Smooth muscle cell (in vitro differentiated cells): ENCODE results near the gene C22orf23. TPM values are rescaled to one million over a fixed set of nuclear protein-coding genes. Genes with fewer than 3 reads are reported as not detected.

Source experiments
- DNase-seq: peaks from one replicate; lab custom pipeline; 2025; ENCODE audit not compliant: unreplicated experiment; lab: John Stamatoyannopoulos, UW
- H2AFZ ChIP-seq: fragments of 200-600 bp; sonication (generic); 2 replicates; pipeline ENCODE4 v1.6.0; 2016; ENCODE audit warnings: antibody characterized with exemption, low read depth, mild to moderate bottlenecking
- H3F3A ChIP-seq: fragments of 200-600 bp; sonication (generic); 2 replicates; pipeline ENCODE4 v1.6.0; 2017; ENCODE audit warnings: antibody characterized with exemption, low read depth
- H3K27ac ChIP-seq: fragments of 200-600 bp; sonication (generic); 2 replicates; pipeline ENCODE4 v1.5.1; 2016; ENCODE audit warnings: low read depth, mild to moderate bottlenecking
- H3K27me3 ChIP-seq: fragments of 200-600 bp; sonication (generic); 2 replicates; pipeline ENCODE4 v1.6.1; 2016; ENCODE audit warnings: low read depth, mild to moderate bottlenecking
- H3K36me3 ChIP-seq: fragments of 200-600 bp; sonication (generic); 2 replicates; pipeline ENCODE4 v1.5.1; 2016; ENCODE audit warnings: low read depth
- H3K4me1 ChIP-seq: fragments of 200-600 bp; sonication (generic); 2 replicates; pipeline ENCODE4 v1.5.1; 2016; ENCODE audit warnings: low read depth
- H3K4me2 ChIP-seq: fragments of 200-600 bp; sonication (generic); 2 replicates; pipeline ENCODE4 v1.6.0; 2016; ENCODE audit warnings: mild to moderate bottlenecking
- H3K4me3 ChIP-seq: fragments of 200-600 bp; sonication (generic); 2 replicates; pipeline ENCODE4 v1.5.1; 2016; ENCODE audit warnings: mild to moderate bottlenecking
- H3K79me2 ChIP-seq: fragments of 200-600 bp; sonication (generic); 2 replicates; pipeline ENCODE4 v1.6.0; 2016; ENCODE audit warnings: low read depth, mild to moderate bottlenecking
- H3K9ac ChIP-seq: fragments of 200-600 bp; sonication (generic); 2 replicates; pipeline ENCODE4 v1.6.0; 2016; ENCODE audit warnings: low read depth
- H3K9me3 ChIP-seq: fragments of 200-600 bp; sonication (generic); replicated peaks from 2 replicates; pipeline ENCODE4 v1.5.1; 2016; ENCODE audit warnings: low read depth
- H4K20me1 ChIP-seq: fragments of 200-600 bp; sonication (generic); 2 replicates; pipeline ENCODE4 v1.6.0; 2016; ENCODE audit warnings: low read depth
- CTCF ChIP-seq: fragments of 200-600 bp; sonication (generic); IDR thresholded peaks from 2 replicates; pipeline ENCODE4 v1.5.1; 2017; ENCODE audit warnings: borderline replicate concordance, mild to moderate bottlenecking, antibody characterized with exemption; ENCODE audit not compliant: insufficient read depth, poor library complexity, severe bottlenecking
- WGBS: methylation state at CpG from one replicate; pipeline ENCODE4 v1.1.7; 2016; ENCODE audit warnings: low lambda C conversion rate; 5-methylcytosine and 5-hydroxymethylcytosine counted together
- polyA plus RNA-seq: library from polyadenylated mRNA; unstranded; fragments of >200 nt; fragmentation: Nextera tagmentation; extraction: Ambion mirVana; gene quantifications from 2 replicates; pipeline ENCODE4 v1.2.1, GENCODE V29; 2016
- total RNA-seq: library from RNA; depleted of rRNA; stranded (reverse); fragments of >200 nt; gene quantifications from 2 replicates; pipeline ENCODE4 v1.2.3, GENCODE V29; 2014

C22orf23 gene
- total and polyA plus RNA-seq, 2 experiments from 2014 or later: 0.18 to 2.4 TPM

GRCh38 chr22:37985751-37986281, 32.4 kb upstream of the C22orf23 start:
- Histone ChIP-seq H4K20me1 (peaks cover 34% of the 10 kb centered on the region), H3K36me3 (no peaks in the 10 kb centered on the region)
- 87% methylated on average over 23 of the region's 27 CpGs for WGBS

DNA sequence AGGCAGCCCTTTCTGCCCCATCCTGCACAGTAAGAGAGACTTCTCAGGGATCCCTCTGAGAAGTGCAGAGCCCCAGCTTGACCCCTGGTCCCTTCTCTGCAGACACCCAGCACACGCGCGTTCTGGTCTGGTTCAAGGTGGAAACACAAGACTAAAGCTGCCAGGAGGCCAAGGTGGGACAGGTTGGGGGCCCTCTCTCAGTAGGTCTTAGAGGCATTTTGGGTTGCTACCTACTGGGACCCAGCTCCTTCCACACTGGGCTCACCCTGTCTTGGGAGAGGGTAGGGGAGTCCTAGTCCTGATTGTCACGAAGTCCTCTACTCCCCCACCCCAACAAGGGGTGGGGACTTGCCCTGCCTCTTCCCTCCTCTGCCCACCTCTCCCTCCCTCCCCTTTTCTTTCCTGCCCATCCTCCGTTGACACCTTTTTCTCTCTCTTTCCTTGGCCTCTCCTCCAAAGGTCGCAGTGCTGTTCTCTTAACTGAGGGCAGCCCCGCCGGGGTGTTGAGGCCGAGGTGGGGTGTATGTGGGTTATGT, 31.7 kb upstream of the C22orf23 start:
- Histone ChIP-seq H3F3A (no peaks in the 10 kb centered on the region), H3K9ac (no peak overlapping the region), H3K36me3 (no peaks in the 10 kb centered on the region), H3K4me3 (no peak overlapping the region), H3K4me2 (no peak overlapping the region), H3K9me3 (no peaks in the 10 kb centered on the region), H2AFZ (no peak overlapping the region), H3K27me3 (peaks cover 43% of the 10 kb centered on the region), H3K27ac (no peak overlapping the region), H3K79me2 (no peaks in the 10 kb centered on the region), H3K4me1 (peaks cover 2% of the 10 kb centered on the region), H4K20me1 (peaks cover 34% of the 10 kb centered on the region)
- WGBS: 92% methylated on average over 8 of the region's 9 CpGs
- TF ChIP-seq CTCF: no peak
- no peak for DNase-seq

More at GRCh38 chr22:37985751-37986281, 32.4 kb upstream of the C22orf23 start:
- no peaks in the 10 kb centered on the region for H3F3A ChIP-seq
- TF ChIP-seq CTCF: no peak
- no peak overlapping the region for H3K4me2 ChIP-seq
- no peaks in the 10 kb centered on the region for H3K9me3 ChIP-seq
- DNase-seq: no peak
- no peaks in the 10 kb centered on the region for H3K79me2 ChIP-seq
- no peak overlapping the region for H3K4me3 ChIP-seq
- no peak overlapping the region for H3K27ac ChIP-seq
- peaks cover 43% of the 10 kb centered on the region for H3K27me3 ChIP-seq
- H2AFZ ChIP-seq: no peak overlapping the region
- no peaks in the 10 kb centered on the region for H3K4me1 ChIP-seq
- no peak overlapping the region for H3K9ac ChIP-seq

DNA sequence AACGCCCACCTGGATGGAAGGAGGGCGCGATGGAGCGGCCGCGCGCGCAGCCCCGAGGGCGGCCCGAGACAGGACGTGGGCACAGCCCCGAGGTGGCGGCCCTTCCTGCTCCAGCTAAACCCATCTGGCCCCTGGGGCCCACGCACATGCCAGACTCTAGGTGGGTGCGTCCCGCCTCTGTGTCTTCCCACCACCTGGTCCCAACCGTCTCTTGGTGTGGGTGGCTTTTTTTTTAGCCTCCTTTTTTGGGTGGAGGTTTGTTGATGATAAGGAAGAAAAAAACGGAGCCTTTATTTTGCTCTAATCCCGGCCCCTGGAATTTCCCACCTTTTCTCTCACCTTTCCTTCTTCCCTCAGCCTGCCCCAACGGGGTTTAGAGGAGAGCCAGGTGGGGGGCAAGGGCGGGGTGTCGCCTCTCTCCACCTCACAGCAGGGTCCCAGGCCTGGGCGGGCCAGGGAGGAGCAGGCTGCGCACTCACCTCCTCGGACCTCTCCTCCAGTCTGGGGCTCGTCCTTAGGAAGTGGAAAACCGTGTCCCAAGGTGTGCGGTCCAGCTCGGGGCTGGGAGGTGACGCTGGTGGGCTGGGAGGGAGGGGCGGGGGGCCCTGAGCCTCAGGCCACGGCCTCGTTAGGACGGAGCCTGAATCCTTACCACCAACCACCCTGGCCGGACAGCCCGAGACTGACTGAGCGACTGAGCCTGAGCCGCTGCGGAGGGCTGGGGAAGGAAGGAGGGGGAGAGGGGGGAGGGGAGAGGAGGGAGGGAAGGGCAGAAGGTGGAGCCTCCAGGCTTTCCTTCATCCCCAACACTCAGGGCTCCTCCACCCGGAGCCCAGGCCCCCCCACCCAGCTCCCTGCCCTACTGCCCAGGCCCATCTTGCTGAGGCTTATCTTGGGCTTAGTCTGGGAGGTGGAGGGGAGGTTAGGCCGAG, 30.7 kb upstream of the C22orf23 start, which contains the start of gene SOX10:
SOX10 (minus strand) TSS at position 696 of the 932 bp plus-strand sequence. CDS start 771 bp downstream, outside the sequence.
- Histone ChIP-seq H3F3A (no peaks in the 10 kb centered on the region), H3K9me3 (no peaks in the 10 kb centered on the region), H3K9ac (no peak within 1 kb of the TSS), H3K4me3 (no peak within 1 kb of the TSS), H4K20me1 (peaks cover 34% of the 10 kb centered on the region), H3K79me2 (no peaks in the 10 kb centered on the region), H3K27ac (no peak within 1 kb of the TSS), H2AFZ (no peak within 1 kb of the TSS), H3K4me2 (peak within 1 kb of the TSS; percentile 18), H3K36me3 (no peaks in the 10 kb centered on the region), H3K4me1 (peaks cover 9% of the 10 kb centered on the region), H3K27me3 (peaks cover 43% of the 10 kb centered on the region)
- no peak for TF ChIP-seq CTCF
- WGBS: 17% methylated on average over 34 of the region's 42 CpGs
- no peak for DNase-seq
